ENCODE results near the gene RSBN1.

Gene RSBN1

DNA sequence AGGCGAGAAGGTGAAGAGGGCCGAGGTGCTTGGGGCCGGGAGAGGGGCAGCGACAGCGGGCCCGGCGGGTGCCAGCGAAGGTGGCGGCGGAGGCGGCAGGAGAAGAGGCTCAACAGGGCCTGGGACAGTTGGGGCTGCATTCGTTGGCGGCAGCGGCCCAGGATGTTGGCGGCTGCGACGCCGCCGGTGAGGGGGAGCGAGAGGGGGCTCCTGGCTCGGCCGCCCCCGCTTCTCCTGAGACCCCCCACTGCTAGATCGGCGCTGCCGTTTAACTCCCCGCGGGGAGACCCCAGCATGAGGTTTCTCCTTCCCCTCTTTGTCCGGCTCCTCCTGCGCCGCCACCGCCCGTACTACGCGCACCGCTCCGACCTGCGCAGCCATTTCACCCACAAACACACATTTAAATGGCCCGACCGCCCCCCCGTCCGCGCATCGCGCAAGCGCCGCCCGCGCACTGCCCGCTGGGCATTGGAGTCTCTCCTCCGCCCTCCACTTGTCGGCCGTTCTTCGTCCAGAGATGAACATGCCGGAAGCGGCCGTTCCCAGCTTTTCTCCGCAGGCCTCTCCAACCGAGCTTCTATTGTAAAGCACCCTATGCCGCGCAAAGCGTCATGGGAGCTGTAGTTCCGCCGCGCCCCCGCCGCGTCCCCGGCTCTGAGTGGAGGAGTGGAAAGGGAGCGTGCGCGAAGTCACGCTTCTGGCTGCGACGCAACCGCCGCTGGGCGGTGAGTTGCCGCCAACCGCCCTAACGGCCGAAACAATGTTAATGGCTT, at the start of gene RSBN1:
Gene RSBN1 (minus strand): TSS at position 589 of the 773 bp plus-strand sequence. CDS start 64 bp downstream, at position 525.
- Histone ChIP-seq H3K9ac (ENCODE audit: insufficient read length, low read depth) (peak within 1 kb of the TSS; percentile 98), H3K27me3 (ENCODE audit: insufficient read depth, insufficient read length) (no peaks in the 10 kb centered on the region), H3K36me3 (ENCODE audit: insufficient read depth, insufficient read length, low read length) (no peaks in the 10 kb centered on the region), H3K9me3 (ENCODE audit: insufficient read depth, low read length) (no peaks in the 10 kb centered on the region), H3K4me3 (ENCODE audit: insufficient read length, low read depth) (peak within 1 kb of the TSS; percentile 97), H3K4me1 (ENCODE audit: insufficient read depth, insufficient read length) (no peaks in the 10 kb centered on the region)
- DNase-seq (ENCODE audit: low read depth, low spot score): peak; percentile 100
- no peak for TF ChIP-seq SUZ12 (IDR thresholded peaks at IDR 0.05; ENCODE audit: extremely low read depth, insufficient read depth, insufficient read length)
- TF ChIP-seq YY1 (IDR thresholded peaks at IDR 0.05; ENCODE audit: insufficient read depth, insufficient read length): peak; percentile 83

DNA sequence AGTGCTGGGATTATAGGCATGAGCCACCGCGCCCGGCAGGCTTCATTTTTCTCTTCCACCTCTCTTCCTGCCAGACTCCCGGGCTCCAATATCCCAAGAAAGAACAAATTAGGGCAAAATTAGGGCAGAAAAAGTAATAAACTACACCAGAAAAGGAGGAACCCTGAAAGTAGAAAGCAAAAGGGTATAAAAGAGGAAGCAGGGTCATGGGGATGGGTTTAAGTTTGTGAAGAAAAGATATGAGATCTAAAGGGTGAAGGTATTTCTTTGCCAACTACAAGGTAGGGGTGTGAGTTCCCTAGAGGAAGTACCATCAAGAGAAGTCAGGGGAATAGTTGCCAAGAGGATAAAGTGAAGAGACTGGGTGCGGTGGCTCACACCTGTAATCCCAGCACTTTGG, 49.4 kb upstream of the RSBN1 start:
- Histone ChIP-seq H3K9ac (ENCODE audit: insufficient read length, low read depth) (no peak overlapping the region), H3K36me3 (ENCODE audit: insufficient read depth, insufficient read length, low read length) (no peaks in the 10 kb centered on the region), H3K27me3 (ENCODE audit: insufficient read depth, insufficient read length) (no peaks in the 10 kb centered on the region), H3K9me3 (ENCODE audit: insufficient read depth, low read length) (no peaks in the 10 kb centered on the region), H3K4me1 (ENCODE audit: insufficient read depth, insufficient read length) (no peaks in the 10 kb centered on the region), H3K4me3 (ENCODE audit: insufficient read length, low read depth) (no peak overlapping the region)
- TF ChIP-seq YY1 (IDR thresholded peaks at IDR 0.05; ENCODE audit: insufficient read depth, insufficient read length) (no peak), SUZ12 (IDR thresholded peaks at IDR 0.05; ENCODE audit: extremely low read depth, insufficient read depth, insufficient read length) (no peak), ZNF274 (IDR thresholded peaks at IDR 0.05; ENCODE audit: low read depth, low read length) (no peak)
- DNase-seq (ENCODE audit: low read depth, low spot score): no peak

DNA sequence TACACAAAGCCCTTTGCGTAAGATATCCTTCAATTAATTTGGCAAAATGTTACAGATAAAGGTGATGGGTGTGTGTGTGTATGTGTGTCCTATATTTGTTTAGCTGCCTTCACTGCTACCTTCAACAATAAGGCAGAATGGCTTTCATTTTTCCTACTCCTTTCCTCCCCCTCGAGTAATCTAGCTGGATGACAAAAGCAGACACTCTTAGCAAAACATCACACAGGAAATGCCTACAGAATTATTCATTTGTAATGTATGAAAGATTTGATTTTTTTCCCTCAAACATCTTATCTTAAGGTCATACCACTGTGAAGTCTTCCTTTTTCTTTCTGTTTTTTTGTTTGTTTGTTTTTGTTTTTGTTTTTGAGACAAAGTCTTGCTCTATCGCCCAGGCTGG, 48.6 kb upstream of the RSBN1 start:
- DNase-seq (ENCODE audit: low read depth, low spot score): no peak
- no peaks in the 10 kb centered on the region for H3K27me3 ChIP-seq (ENCODE audit: insufficient read depth, insufficient read length)
- no peaks in the 10 kb centered on the region for H3K4me1 ChIP-seq (ENCODE audit: insufficient read depth, insufficient read length)
- no peak overlapping the region for H3K4me3 ChIP-seq (ENCODE audit: insufficient read length, low read depth)
- H3K9me3 ChIP-seq (ENCODE audit: insufficient read depth, low read length): no peaks in the 10 kb centered on the region
- TF ChIP-seq SUZ12 (IDR thresholded peaks at IDR 0.05; ENCODE audit: extremely low read depth, insufficient read depth, insufficient read length): no peak
- no peak for TF ChIP-seq ZNF274 (IDR thresholded peaks at IDR 0.05; ENCODE audit: low read depth, low read length)
- no peak for TF ChIP-seq YY1 (IDR thresholded peaks at IDR 0.05; ENCODE audit: insufficient read depth, insufficient read length)
- no peaks in the 10 kb centered on the region for H3K36me3 ChIP-seq (ENCODE audit: insufficient read depth, insufficient read length, low read length)
- no peak overlapping the region for H3K9ac ChIP-seq (ENCODE audit: insufficient read length, low read depth)

DNA sequence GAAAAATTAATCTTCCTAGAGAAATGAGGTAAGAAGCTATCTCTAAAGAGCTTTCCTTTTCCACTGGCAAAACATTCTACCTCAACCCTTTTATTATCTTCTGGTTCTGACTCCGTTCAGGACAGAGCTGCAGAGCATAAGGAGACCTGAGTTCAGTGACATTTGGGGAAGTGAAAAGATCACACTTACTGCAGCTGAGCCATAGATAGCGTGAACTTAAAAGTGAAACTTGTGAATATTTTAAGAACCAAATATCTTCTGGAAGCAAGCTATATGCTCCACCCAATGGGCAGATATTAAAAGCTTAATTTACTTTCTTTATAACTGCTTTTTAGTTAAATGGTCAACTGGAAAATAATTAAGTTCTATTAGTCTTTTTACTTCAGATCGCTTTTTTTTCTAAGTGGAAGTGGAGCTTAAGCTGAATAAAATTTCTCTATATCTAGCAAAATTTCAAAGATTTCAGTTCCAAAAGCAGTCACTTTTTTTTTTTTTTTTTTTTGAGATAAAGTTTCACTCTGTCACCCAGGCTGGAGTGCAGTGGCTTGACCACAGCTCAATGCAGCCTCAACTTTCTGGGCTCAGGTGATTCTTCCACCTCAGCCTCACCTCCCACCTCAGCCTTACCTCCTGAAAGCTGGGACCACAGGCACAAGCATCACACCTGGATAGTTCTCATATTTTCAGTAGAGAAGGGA, 47.4 kb upstream of the RSBN1 start:
- Histone ChIP-seq H3K9me3 (ENCODE audit: insufficient read depth, low read length) (no peaks in the 10 kb centered on the region), H3K4me1 (ENCODE audit: insufficient read depth, insufficient read length) (no peaks in the 10 kb centered on the region), H3K27me3 (ENCODE audit: insufficient read depth, insufficient read length) (no peaks in the 10 kb centered on the region), H3K4me3 (ENCODE audit: insufficient read length, low read depth) (no peak overlapping the region), H3K36me3 (ENCODE audit: insufficient read depth, insufficient read length, low read length) (no peaks in the 10 kb centered on the region), H3K9ac (ENCODE audit: insufficient read length, low read depth) (no peak overlapping the region)
- no peak for TF ChIP-seq ZNF274 (IDR thresholded peaks at IDR 0.05; ENCODE audit: low read depth, low read length)
- no peak for TF ChIP-seq YY1 (IDR thresholded peaks at IDR 0.05; ENCODE audit: insufficient read depth, insufficient read length)
- no peak for TF ChIP-seq SUZ12 (IDR thresholded peaks at IDR 0.05; ENCODE audit: extremely low read depth, insufficient read depth, insufficient read length)
- no peak for DNase-seq (ENCODE audit: low read depth, low spot score)

DNA sequence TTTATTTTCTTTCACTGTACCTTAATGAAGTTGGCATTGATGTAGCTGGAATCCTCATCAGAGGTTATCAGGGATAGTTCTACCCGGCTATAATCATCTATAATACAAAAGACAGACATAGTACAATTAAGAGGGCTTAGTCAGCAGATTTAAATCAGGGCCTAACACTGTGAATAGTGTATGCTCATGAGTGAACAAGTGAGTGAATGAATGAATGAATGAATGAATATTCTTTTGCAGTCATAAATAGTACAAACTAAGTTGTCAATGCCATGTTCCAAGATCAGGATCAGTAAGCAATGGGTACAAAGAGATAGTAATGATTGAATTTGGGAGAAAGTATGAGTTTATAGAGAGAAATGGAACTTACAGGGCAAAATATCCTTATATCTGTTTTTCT, 46.7 kb upstream of the RSBN1 start:
- Histone ChIP-seq H3K36me3 (ENCODE audit: insufficient read depth, insufficient read length, low read length) (no peaks in the 10 kb centered on the region), H3K4me1 (ENCODE audit: insufficient read depth, insufficient read length) (no peaks in the 10 kb centered on the region), H3K4me3 (ENCODE audit: insufficient read length, low read depth) (no peak overlapping the region), H3K9me3 (ENCODE audit: insufficient read depth, low read length) (no peaks in the 10 kb centered on the region), H3K27me3 (ENCODE audit: insufficient read depth, insufficient read length) (no peaks in the 10 kb centered on the region), H3K9ac (ENCODE audit: insufficient read length, low read depth) (no peak overlapping the region)
- no peak for DNase-seq (ENCODE audit: low read depth, low spot score)
- TF ChIP-seq YY1 (IDR thresholded peaks at IDR 0.05; ENCODE audit: insufficient read depth, insufficient read length) (no peak), ZNF274 (IDR thresholded peaks at IDR 0.05; ENCODE audit: low read depth, low read length) (no peak), SUZ12 (IDR thresholded peaks at IDR 0.05; ENCODE audit: extremely low read depth, insufficient read depth, insufficient read length) (no peak)

DNA sequence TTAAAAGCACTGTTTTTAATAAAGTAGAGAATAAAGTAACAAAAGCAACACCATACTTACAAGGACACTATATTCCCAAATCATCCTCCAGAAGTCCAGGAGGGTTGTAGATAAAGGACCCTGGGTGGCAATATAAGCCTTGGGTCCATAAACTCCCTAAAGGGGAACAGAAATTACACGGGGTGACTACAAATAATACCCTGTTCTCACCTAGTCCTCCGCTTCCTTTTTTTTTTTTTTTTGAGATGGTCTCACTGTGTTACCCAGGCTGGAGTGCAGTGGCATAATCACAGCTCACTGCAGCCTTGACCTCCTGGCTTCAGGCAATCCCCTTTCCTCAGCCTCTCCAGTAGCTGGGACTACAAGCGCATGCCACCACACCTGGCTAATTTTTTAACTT, 46.1 kb upstream of the RSBN1 start:
- Histone ChIP-seq H3K27me3 (ENCODE audit: insufficient read depth, insufficient read length) (no peaks in the 10 kb centered on the region), H3K36me3 (ENCODE audit: insufficient read depth, insufficient read length, low read length) (no peaks in the 10 kb centered on the region), H3K4me1 (ENCODE audit: insufficient read depth, insufficient read length) (no peaks in the 10 kb centered on the region), H3K4me3 (ENCODE audit: insufficient read length, low read depth) (no peak overlapping the region), H3K9me3 (ENCODE audit: insufficient read depth, low read length) (no peaks in the 10 kb centered on the region), H3K9ac (ENCODE audit: insufficient read length, low read depth) (no peak overlapping the region)
- no peak for DNase-seq (ENCODE audit: low read depth, low spot score)
- TF ChIP-seq SUZ12 (IDR thresholded peaks at IDR 0.05; ENCODE audit: extremely low read depth, insufficient read depth, insufficient read length) (no peak), ZNF274 (IDR thresholded peaks at IDR 0.05; ENCODE audit: low read depth, low read length) (no peak), YY1 (IDR thresholded peaks at IDR 0.05; ENCODE audit: insufficient read depth, insufficient read length) (no peak)

DNA sequence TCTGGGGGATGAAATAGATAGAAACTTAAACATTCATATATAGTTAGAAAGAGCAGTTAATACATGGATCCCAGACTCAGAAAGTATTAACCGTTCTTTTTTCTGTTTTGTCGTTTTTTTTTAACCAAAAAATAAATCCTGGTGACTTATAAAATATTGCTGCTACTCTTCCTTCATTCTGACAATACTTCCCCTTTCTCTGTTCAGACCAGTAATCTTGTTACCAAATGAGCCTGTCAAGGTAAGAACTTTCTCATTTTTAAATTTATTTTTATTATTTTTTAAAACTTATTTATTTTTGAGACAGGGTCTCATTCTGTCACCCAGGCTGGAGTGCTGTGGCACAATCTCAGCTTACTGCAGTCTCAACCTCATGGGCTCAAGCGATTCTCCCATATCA, 45.5 kb upstream of the RSBN1 start:
- Histone ChIP-seq H3K9ac (ENCODE audit: insufficient read length, low read depth) (no peak overlapping the region), H3K36me3 (ENCODE audit: insufficient read depth, insufficient read length, low read length) (no peaks in the 10 kb centered on the region), H3K4me3 (ENCODE audit: insufficient read length, low read depth) (no peak overlapping the region), H3K4me1 (ENCODE audit: insufficient read depth, insufficient read length) (no peaks in the 10 kb centered on the region), H3K27me3 (ENCODE audit: insufficient read depth, insufficient read length) (no peaks in the 10 kb centered on the region), H3K9me3 (ENCODE audit: insufficient read depth, low read length) (no peaks in the 10 kb centered on the region)
- no peak for TF ChIP-seq ZNF274 (IDR thresholded peaks at IDR 0.05; ENCODE audit: low read depth, low read length)
- TF ChIP-seq SUZ12 (IDR thresholded peaks at IDR 0.05; ENCODE audit: extremely low read depth, insufficient read depth, insufficient read length): no peak
- TF ChIP-seq YY1 (IDR thresholded peaks at IDR 0.05; ENCODE audit: insufficient read depth, insufficient read length): no peak
- no peak for DNase-seq (ENCODE audit: low read depth, low spot score)
